Neural cell (in vitro differentiated cells): Measurements from ENCODE around the gene RORC.

Source experiments
- EP300 ChIP-seq: fragments of 450-650 bp; conservative IDR thresholded peaks from 2 replicates; pipeline ENCODE4 v1.6.1; 2014; ENCODE audit warnings: antibody characterized with exemption, mild to moderate bottlenecking, moderate library complexity; ENCODE audit not compliant: poor library complexity, severe bottlenecking
- EZH2 ChIP-seq: fragments of 200-600, 300-800 bp; shearing (Covaris generic), sonication (generic); IDR thresholded peaks from 2 replicates; pipeline ENCODE4 v1.6.1; 2014; ENCODE audit warnings: antibody characterized with exemption, low read length, borderline replicate concordance, mild to moderate bottlenecking; ENCODE audit not compliant: insufficient read depth, poor library complexity, severe bottlenecking
- POLR2AphosphoS5 ChIP-seq: IDR thresholded peaks from 2 replicates; pipeline ENCODE4 v1.6.1; 2012
- RAD21 ChIP-seq: fragments of 450-650 bp; conservative IDR thresholded peaks from 2 replicates; pipeline ENCODE4 v1.6.1; 2014; ENCODE audit warnings: antibody characterized with exemption, mild to moderate bottlenecking, moderate library complexity
- SMC3 ChIP-seq: fragments of 450-650 bp; conservative IDR thresholded peaks from 2 replicates; pipeline ENCODE4 v1.6.1; 2014; ENCODE audit warnings: antibody characterized with exemption, mild to moderate bottlenecking, moderate library complexity; ENCODE audit not compliant: poor library complexity
- TAF1 ChIP-seq: IDR thresholded peaks from 2 replicates; pipeline ENCODE4 v1.6.1; 2012; ENCODE audit warnings: low read depth
- TF ChIP-seq, protein P1 (sequence below): fragments of 450-650 bp; IDR thresholded peaks from 2 replicates; pipeline ENCODE4 v1.5.1; 2014; ENCODE audit warnings: antibody characterized with exemption, mild to moderate bottlenecking, moderate library complexity; ENCODE audit not compliant: poor library complexity, severe bottlenecking
- TF ChIP-seq, protein P2 (sequence below): IDR thresholded peaks from 2 replicates; pipeline ENCODE4 v1.6.1; 2012; ENCODE audit warnings: borderline replicate concordance

DNA sequence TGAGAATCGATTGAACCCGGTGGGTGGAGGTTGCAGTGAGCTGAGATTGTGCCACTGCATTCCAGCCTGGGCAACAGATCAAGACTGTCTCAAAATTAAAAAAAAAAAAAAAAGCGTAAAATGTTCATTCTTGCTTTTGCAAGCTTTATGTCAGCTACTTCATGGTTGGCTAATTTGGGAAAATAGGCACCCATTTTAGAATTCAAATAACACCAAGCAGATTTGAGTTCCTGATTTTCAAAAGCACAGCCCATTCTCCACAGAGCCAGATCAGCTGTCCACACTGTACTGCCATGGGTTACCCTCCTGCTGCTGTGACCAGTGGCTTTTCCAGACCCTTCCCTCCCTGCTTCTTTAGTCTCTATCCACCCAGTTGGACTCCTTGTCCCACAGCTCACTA is 17.5 kb upstream of the RORC start:
- TF ChIP-seq, protein P1, sequence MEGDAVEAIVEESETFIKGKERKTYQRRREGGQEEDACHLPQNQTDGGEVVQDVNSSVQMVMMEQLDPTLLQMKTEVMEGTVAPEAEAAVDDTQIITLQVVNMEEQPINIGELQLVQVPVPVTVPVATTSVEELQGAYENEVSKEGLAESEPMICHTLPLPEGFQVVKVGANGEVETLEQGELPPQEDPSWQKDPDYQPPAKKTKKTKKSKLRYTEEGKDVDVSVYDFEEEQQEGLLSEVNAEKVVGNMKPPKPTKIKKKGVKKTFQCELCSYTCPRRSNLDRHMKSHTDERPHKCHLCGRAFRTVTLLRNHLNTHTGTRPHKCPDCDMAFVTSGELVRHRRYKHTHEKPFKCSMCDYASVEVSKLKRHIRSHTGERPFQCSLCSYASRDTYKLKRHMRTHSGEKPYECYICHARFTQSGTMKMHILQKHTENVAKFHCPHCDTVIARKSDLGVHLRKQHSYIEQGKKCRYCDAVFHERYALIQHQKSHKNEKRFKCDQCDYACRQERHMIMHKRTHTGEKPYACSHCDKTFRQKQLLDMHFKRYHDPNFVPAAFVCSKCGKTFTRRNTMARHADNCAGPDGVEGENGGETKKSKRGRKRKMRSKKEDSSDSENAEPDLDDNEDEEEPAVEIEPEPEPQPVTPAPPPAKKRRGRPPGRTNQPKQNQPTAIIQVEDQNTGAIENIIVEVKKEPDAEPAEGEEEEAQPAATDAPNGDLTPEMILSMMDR: no peak
- TF ChIP-seq EP300 (no peak), EZH2 (no peak), POLR2AphosphoS5 (no peak), RAD21 (no peak), TAF1 (no peak), SMC3 (no peak)
- TF ChIP-seq, protein P2, sequence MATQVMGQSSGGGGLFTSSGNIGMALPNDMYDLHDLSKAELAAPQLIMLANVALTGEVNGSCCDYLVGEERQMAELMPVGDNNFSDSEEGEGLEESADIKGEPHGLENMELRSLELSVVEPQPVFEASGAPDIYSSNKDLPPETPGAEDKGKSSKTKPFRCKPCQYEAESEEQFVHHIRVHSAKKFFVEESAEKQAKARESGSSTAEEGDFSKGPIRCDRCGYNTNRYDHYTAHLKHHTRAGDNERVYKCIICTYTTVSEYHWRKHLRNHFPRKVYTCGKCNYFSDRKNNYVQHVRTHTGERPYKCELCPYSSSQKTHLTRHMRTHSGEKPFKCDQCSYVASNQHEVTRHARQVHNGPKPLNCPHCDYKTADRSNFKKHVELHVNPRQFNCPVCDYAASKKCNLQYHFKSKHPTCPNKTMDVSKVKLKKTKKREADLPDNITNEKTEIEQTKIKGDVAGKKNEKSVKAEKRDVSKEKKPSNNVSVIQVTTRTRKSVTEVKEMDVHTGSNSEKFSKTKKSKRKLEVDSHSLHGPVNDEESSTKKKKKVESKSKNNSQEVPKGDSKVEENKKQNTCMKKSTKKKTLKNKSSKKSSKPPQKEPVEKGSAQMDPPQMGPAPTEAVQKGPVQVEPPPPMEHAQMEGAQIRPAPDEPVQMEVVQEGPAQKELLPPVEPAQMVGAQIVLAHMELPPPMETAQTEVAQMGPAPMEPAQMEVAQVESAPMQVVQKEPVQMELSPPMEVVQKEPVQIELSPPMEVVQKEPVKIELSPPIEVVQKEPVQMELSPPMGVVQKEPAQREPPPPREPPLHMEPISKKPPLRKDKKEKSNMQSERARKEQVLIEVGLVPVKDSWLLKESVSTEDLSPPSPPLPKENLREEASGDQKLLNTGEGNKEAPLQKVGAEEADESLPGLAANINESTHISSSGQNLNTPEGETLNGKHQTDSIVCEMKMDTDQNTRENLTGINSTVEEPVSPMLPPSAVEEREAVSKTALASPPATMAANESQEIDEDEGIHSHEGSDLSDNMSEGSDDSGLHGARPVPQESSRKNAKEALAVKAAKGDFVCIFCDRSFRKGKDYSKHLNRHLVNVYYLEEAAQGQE: no peak
